Measurements from ENCODE around the gene WDR38.

DNA sequence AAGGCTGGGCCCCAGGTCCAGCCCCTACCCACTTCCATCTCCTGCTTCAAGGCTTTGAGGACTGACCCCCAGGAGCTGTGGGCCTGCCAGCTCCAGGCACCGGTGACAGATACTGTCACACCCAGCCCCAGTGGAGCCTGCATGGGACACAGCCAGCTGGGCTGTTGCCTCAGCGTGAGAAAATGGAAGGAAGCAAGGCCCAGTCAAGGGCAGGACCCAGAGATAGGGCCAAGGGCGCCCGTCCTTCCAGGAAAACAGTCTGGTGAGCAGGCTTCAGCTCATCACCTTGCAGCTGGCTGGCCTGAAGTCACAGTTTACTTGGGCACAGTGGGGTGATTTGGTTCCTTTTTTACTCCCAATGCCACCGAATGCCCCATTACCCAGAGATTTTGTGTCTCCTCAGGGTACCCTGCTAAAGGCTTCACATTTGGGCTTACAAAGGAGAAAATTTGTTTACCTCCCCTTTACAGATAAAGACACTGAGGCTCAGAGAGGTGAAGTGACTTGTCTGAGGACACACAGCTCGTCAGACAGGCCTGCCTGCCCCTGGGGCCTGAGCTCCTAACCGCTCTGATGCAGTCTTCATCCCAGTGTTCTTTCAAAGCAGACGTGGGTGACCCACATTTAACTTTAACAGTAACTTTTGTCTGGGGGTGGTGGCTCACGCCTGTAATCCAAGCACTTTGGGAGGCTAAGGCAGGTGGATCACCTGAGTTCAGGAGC lies 21.5 kb upstream of the WDR38 start:
- TF ChIP-seq, protein P1, sequence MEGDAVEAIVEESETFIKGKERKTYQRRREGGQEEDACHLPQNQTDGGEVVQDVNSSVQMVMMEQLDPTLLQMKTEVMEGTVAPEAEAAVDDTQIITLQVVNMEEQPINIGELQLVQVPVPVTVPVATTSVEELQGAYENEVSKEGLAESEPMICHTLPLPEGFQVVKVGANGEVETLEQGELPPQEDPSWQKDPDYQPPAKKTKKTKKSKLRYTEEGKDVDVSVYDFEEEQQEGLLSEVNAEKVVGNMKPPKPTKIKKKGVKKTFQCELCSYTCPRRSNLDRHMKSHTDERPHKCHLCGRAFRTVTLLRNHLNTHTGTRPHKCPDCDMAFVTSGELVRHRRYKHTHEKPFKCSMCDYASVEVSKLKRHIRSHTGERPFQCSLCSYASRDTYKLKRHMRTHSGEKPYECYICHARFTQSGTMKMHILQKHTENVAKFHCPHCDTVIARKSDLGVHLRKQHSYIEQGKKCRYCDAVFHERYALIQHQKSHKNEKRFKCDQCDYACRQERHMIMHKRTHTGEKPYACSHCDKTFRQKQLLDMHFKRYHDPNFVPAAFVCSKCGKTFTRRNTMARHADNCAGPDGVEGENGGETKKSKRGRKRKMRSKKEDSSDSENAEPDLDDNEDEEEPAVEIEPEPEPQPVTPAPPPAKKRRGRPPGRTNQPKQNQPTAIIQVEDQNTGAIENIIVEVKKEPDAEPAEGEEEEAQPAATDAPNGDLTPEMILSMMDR (IDR thresholded peaks at IDR 0.05; ENCODE audit: low read depth, low read length, missing input control), result no peak
- TF ChIP-seq, protein P2, sequence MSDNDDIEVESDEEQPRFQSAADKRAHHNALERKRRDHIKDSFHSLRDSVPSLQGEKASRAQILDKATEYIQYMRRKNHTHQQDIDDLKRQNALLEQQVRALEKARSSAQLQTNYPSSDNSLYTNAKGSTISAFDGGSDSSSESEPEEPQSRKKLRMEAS (IDR thresholded peaks at IDR 0.05), result no peak
- TF ChIP-seq JUND (IDR thresholded peaks at IDR 0.05) (no peak), YY1 (IDR thresholded peaks at IDR 0.05) (no peak), FOXA1 (IDR thresholded peaks at IDR 0.05) (no peak), TAF1 (conservative IDR thresholded peaks at IDR 0.05) (no peak)
- TF ChIP-seq, protein P3, sequence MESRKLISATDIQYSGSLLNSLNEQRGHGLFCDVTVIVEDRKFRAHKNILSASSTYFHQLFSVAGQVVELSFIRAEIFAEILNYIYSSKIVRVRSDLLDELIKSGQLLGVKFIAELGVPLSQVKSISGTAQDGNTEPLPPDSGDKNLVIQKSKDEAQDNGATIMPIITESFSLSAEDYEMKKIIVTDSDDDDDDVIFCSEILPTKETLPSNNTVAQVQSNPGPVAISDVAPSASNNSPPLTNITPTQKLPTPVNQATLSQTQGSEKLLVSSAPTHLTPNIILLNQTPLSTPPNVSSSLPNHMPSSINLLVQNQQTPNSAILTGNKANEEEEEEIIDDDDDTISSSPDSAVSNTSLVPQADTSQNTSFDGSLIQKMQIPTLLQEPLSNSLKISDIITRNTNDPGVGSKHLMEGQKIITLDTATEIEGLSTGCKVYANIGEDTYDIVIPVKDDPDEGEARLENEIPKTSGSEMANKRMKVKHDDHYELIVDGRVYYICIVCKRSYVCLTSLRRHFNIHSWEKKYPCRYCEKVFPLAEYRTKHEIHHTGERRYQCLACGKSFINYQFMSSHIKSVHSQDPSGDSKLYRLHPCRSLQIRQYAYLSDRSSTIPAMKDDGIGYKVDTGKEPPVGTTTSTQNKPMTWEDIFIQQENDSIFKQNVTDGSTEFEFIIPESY (IDR thresholded peaks at IDR 0.05), result no peak

Measured in liver (tissue), 3 donors.